Stimulated activated naive B cell treated with anti-CD40 and anti-IgM and Interleukin-4, amounts not matched to agents 10 μg/mL and 1 μg/mL and 100 μg/mL, for 72 hours (primary cell): Measurements from ENCODE around the gene NCAPD3.

Experiments
- ATAC-seq, 2 donors: fragments of 150-1000 bp; cut with Tn5 transposase; replicated peaks; 2 replicates each; pipeline ENCODE4 v1.10.0; 2021; ENCODE audit warnings: moderate library complexity in 1 of 2
- DNase-seq: peaks from one replicate; pipeline ENCODE4 v3.0.0; 2021
- H3K27ac Mint-ChIP-seq: one replicate; pipeline ENCODE4 v1.8.0; 2022; ENCODE audit warnings: mild to moderate bottlenecking, mixed read lengths
- H3K27me3 Mint-ChIP-seq, 2 donors: one replicate each; pipeline ENCODE4 v1.8.0; 2022; ENCODE audit warnings: mixed read lengths in 2 of 2
- H3K36me3 Mint-ChIP-seq, 2 donors: one replicate each; pipeline ENCODE4 v1.8.0; 2022; ENCODE audit warnings: mixed read lengths in 2 of 2, mild to moderate bottlenecking in 1 of 2
- H3K4me1 Mint-ChIP-seq, 2 donors: one replicate each; pipeline ENCODE4 v1.8.0; 2022; ENCODE audit warnings: mixed read lengths in 2 of 2, mild to moderate bottlenecking in 1 of 2
- H3K4me3 Mint-ChIP-seq, 2 donors: one replicate each; pipeline ENCODE4 v1.8.0; 2022; ENCODE audit warnings: mild to moderate bottlenecking in 2 of 2, mixed read lengths in 2 of 2, moderate library complexity in 1 of 2
- H3K9me3 Mint-ChIP-seq, 2 donors: one replicate each; pipeline ENCODE4 v1.8.0; 2022; ENCODE audit warnings: mixed read lengths in 2 of 2, mild to moderate bottlenecking in 1 of 2

Gene NCAPD3

GRCh38 chr11:134244593-134244992 is 20.8 kb upstream of the NCAPD3 start:
- peaks cover 39 to 57% of the 10 kb centered on the region in 2 donors for H3K36me3 Mint-ChIP-seq
- no peak for DNase-seq

GRCh38 chr11:134243913-134244312 is 20.1 kb upstream of the NCAPD3 start:
- H3K4me1 Mint-ChIP-seq = no peaks in the 10 kb centered on the region
- no peak for ATAC-seq
- no peaks in the 10 kb centered on the region for H3K27me3 Mint-ChIP-seq
- H3K9me3 Mint-ChIP-seq = no peaks in the 10 kb centered on the region
- H3K27ac Mint-ChIP-seq = no peak overlapping the region
- no peak for DNase-seq
- no peak overlapping the region for H3K4me3 Mint-ChIP-seq
- H3K36me3 Mint-ChIP-seq = peaks cover 38 to 56% of the 10 kb centered on the region in 2 donors

More at GRCh38 chr11:134244593-134244992, 20.8 kb upstream of the NCAPD3 start:
- Mint-ChIP-seq H3K9me3 (no peaks in the 10 kb centered on the region), H3K27me3 (no peaks in the 10 kb centered on the region), H3K4me1 (no peaks in the 10 kb centered on the region), H3K27ac (no peak overlapping the region), H3K4me3 (no peak overlapping the region)
- peak; percentile 84 to 88 for ATAC-seq

GRCh38 chr11:134242376-134242775 is 18.6 kb upstream of the NCAPD3 start:
- DNase-seq (no peak), ATAC-seq (no peak)
- Mint-ChIP-seq H3K4me1 (no peaks in the 10 kb centered on the region), H3K36me3 (peaks cover 33 to 53% of the 10 kb centered on the region in 2 donors), H3K4me3 (no peak overlapping the region), H3K27ac (no peak overlapping the region), H3K27me3 (no peaks in the 10 kb centered on the region), H3K9me3 (no peaks in the 10 kb centered on the region)

GRCh38 chr11:134240592-134240991 is 16.8 kb upstream of the NCAPD3 start:
- DNase-seq (no peak), ATAC-seq (no peak)
- Mint-ChIP-seq H3K9me3 (no peaks in the 10 kb centered on the region), H3K4me3 (no peak overlapping the region), H3K27ac (no peak overlapping the region), H3K4me1 (no peaks in the 10 kb centered on the region), H3K27me3 (no peaks in the 10 kb centered on the region), H3K36me3 (peaks cover 32 to 47% of the 10 kb centered on the region in 2 donors)

GRCh38 chr11:134238956-134239355 is 15.2 kb upstream of the NCAPD3 start:
- Mint-ChIP-seq H3K9me3 (no peaks in the 10 kb centered on the region), H3K4me3 (no peak overlapping the region), H3K27me3 (peaks cover 0 to 5% of the 10 kb centered on the region in 2 donors), H3K4me1 (no peaks in the 10 kb centered on the region), H3K27ac (no peak overlapping the region), H3K36me3 (peaks cover 33 to 45% of the 10 kb centered on the region in 2 donors)
- no peak for DNase-seq
- ATAC-seq = no peak

- ATAC-seq (no peak), DNase-seq (no peak)
- Mint-ChIP-seq H3K27me3 (peaks cover 3 to 5% of the 10 kb centered on the region in 2 donors), H3K36me3 (peaks cover 28 to 35% of the 10 kb centered on the region in 2 donors), H3K27ac (no peak overlapping the region), H3K9me3 (no peaks in the 10 kb centered on the region), H3K4me1 (peaks cover 2 to 4% of the 10 kb centered on the region in 2 donors), H3K4me3 (no peak overlapping the region)
Observed at GRCh38 chr11:134237557-134237922, 13.8 kb upstream of the NCAPD3 start.

GRCh38 chr11:134236834-134237556 is 13.2 kb upstream of the NCAPD3 start:
- Mint-ChIP-seq H3K27me3 (peaks cover 5 to 6% of the 10 kb centered on the region in 2 donors), H3K36me3 (peaks cover 27 to 33% of the 10 kb centered on the region in 2 donors), H3K9me3 (no peaks in the 10 kb centered on the region), H3K4me3 (no peak overlapping the region), H3K27ac (no peak overlapping the region), H3K4me1 (peaks cover 7 to 9% of the 10 kb centered on the region in 2 donors)
- ATAC-seq = no peak
- DNase-seq = no peak

GRCh38 chr11:134235399-134235798 is 11.6 kb upstream of the NCAPD3 start:
- Mint-ChIP-seq H3K9me3 (no peaks in the 10 kb centered on the region), H3K4me3 (no peak overlapping the region), H3K4me1 (peaks cover 13 to 25% of the 10 kb centered on the region in 2 donors), H3K36me3 (peaks cover 27 to 37% of the 10 kb centered on the region in 2 donors), H3K27ac (no peak overlapping the region), H3K27me3 (peaks cover 11% of the 10 kb centered on the region in 2 donors)
- DNase-seq (no peak), ATAC-seq (no peak)

GRCh38 chr11:134233729-134234179 is 10.0 kb upstream of the NCAPD3 start:
- DNase-seq = no peak
- Mint-ChIP-seq H3K36me3 (peaks cover 23 to 28% of the 10 kb centered on the region in 2 donors), H3K9me3 (no peaks in the 10 kb centered on the region), H3K4me3 (no peak overlapping the region), H3K4me1 (peaks cover 26 to 42% of the 10 kb centered on the region in 2 donors), H3K27me3 (peaks cover 19 to 24% of the 10 kb centered on the region in 2 donors), H3K27ac (no peak overlapping the region)
- no peak for ATAC-seq

GRCh38 chr11:134231958-134232659 is 8.3 kb upstream of the NCAPD3 start:
- Mint-ChIP-seq H3K4me1 (peaks cover 35 to 58% of the 10 kb centered on the region in 2 donors), H3K9me3 (no peaks in the 10 kb centered on the region), H3K27me3 (peaks cover 25 to 30% of the 10 kb centered on the region in 2 donors), H3K4me3 (peak overlapping the region in 1 of 2 donors; percentile 5), H3K27ac (no peak overlapping the region), H3K36me3 (peaks cover 15 to 16% of the 10 kb centered on the region in 2 donors)
- DNase-seq (no peak), ATAC-seq (peak; percentile 41 to 69)

- Mint-ChIP-seq H3K27me3 (peaks cover 36 to 37% of the 10 kb centered on the region in 2 donors), H3K9me3 (no peaks in the 10 kb centered on the region), H3K4me1 (peaks cover 37 to 76% of the 10 kb centered on the region in 2 donors), H3K36me3 (peaks cover 10 to 14% of the 10 kb centered on the region in 2 donors), H3K4me3 (no peak overlapping the region), H3K27ac (peak overlapping the region; percentile 84)
- no peak for DNase-seq
- peak; percentile 9 to 19 for ATAC-seq
Observed at GRCh38 chr11:134230339-134230738, 6.6 kb upstream of the NCAPD3 start.

GRCh38 chr11:134229126-134229790 is 5.5 kb upstream of the NCAPD3 start:
- Mint-ChIP-seq H3K27me3 (peaks cover 37% of the 10 kb centered on the region in 2 donors), H3K9me3 (no peaks in the 10 kb centered on the region), H3K4me3 (no peak overlapping the region), H3K36me3 (peaks cover 7% of the 10 kb centered on the region in 2 donors), H3K4me1 (peaks cover 39 to 81% of the 10 kb centered on the region in 2 donors), H3K27ac (no peak overlapping the region)
- ATAC-seq = no peak
- no peak for DNase-seq

GRCh38 chr11:134228625-134229024 is 4.9 kb upstream of the NCAPD3 start:
- peaks cover 37% of the 10 kb centered on the region in 2 donors for H3K27me3 Mint-ChIP-seq
- H3K27ac Mint-ChIP-seq = no peak overlapping the region
- H3K4me1 Mint-ChIP-seq = peaks cover 39 to 81% of the 10 kb centered on the region in 2 donors
- H3K4me3 Mint-ChIP-seq = no peak overlapping the region
- peaks cover 7 to 9% of the 10 kb centered on the region in 2 donors for H3K36me3 Mint-ChIP-seq
- no peaks in the 10 kb centered on the region for H3K9me3 Mint-ChIP-seq
- DNase-seq (peak; percentile 44), ATAC-seq (peak; percentile 64)

- Mint-ChIP-seq H3K27me3 (peaks cover 32 to 37% of the 10 kb centered on the region in 2 donors), H3K9me3 (no peaks in the 10 kb centered on the region), H3K36me3 (peaks cover 4 to 9% of the 10 kb centered on the region in 2 donors), H3K4me3 (no peak overlapping the region), H3K4me1 (peaks cover 45 to 85% of the 10 kb centered on the region in 2 donors), H3K27ac (no peak overlapping the region)
- no peak for DNase-seq
- ATAC-seq = no peak
Observed at GRCh38 chr11:134226806-134227325, 3.1 kb upstream of the NCAPD3 start.
